Hepatocyte (in vitro differentiated cells): Measurements from ENCODE around the gene ZNF521.

Source experiments
- EZH2 ChIP-seq: fragments of 200-600 bp; sonication (generic); IDR thresholded peaks from 2 replicates; pipeline ENCODE4 v1.6.1; 2016; ENCODE audit warnings: antibody characterized with exemption, mild to moderate bottlenecking, borderline replicate concordance
- TF ChIP-seq, protein P1 (sequence below): fragments of 200-600 bp; sonication (generic); IDR thresholded peaks from 2 replicates; pipeline ENCODE4 v1.5.1; 2016; ENCODE audit warnings: antibody characterized with exemption, mild to moderate bottlenecking; ENCODE audit not compliant: poor library complexity

DNA sequence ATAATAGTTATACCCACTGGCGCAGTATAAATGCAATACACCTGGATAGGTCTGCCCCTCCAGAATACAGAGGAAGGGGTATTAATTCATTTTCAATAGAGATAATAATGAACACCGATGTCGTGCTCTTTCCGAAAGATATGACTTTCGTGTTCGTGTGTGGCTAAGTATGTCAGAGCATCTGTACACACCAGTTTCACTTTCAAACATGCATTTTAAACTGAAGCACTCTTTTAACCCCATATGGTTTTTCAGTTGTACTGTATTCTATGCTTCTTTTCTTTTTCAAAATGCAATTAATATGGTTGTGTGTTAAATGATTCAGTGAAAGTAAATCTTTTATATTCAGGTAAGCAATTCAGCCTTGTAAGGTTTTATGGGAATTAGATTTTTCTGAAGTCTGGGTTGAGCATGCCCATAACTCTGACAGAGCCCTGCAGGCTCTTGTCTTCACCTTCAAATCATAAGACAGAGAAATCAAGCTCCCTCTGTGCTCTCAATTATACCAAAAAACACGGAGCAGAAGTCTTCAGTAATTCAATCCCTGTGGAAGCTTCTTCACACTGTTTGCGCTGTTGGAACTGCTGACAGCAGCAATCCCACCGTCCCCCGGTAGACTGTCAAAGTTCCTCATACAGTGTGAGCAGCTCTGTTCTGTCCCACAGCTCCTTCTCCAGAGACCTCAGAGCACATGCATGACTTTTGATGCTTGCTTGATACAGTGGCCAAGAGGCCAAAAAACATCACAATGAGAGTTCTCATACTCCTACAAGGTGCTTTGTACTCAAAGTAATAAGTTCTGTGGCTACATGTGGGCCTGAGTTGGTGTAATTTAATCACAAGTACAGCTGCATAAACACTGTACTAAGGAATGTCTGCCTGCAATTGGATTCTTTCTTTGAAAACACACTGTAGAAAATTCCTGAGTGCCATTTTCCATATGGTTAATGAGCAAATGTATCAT lies 186.8 kb downstream of the ZNF521 start:
- TF ChIP-seq, protein P1, sequence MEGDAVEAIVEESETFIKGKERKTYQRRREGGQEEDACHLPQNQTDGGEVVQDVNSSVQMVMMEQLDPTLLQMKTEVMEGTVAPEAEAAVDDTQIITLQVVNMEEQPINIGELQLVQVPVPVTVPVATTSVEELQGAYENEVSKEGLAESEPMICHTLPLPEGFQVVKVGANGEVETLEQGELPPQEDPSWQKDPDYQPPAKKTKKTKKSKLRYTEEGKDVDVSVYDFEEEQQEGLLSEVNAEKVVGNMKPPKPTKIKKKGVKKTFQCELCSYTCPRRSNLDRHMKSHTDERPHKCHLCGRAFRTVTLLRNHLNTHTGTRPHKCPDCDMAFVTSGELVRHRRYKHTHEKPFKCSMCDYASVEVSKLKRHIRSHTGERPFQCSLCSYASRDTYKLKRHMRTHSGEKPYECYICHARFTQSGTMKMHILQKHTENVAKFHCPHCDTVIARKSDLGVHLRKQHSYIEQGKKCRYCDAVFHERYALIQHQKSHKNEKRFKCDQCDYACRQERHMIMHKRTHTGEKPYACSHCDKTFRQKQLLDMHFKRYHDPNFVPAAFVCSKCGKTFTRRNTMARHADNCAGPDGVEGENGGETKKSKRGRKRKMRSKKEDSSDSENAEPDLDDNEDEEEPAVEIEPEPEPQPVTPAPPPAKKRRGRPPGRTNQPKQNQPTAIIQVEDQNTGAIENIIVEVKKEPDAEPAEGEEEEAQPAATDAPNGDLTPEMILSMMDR, result no peak
- TF ChIP-seq EZH2, result no peak
